ENCODE measurements around the gene NFASC. TPM values are rescaled to one million over a fixed set of nuclear protein-coding genes. Genes with fewer than 3 reads are reported as not detected.

The NFASC gene
- total and polyA plus RNA-seq, 9 of the 15 experiments (the other 6 are each of a cell fraction or from before 2014, with no cell fraction given), result 0.03 to 0.16 (median 0.06) TPM; not detected in 6

DNA sequence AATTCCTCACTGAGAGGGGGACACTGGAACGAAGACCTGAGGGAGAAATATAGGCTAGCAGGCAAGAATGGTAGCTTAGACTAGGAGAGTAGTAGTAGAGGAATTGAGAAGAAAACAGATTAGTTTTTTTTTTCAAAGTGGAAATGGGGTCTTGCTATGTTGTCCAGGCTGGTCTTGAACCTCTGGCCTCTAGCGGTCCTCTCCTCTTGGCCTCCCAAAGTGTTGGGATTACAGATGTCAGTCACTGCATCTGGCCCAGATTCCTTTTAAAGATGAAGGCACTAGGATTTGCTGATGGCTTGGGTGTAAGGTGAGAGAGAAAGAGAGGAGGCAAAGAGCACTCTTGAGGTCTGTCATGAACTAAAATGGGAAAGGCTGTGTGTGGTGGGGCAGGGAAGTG, 30.1 kb downstream of the NFASC start:
- no peak overlapping the region for H3K4me2 ChIP-seq (ENCODE audit: insufficient read depth, low read length)
- intact Hi-C loops (cut with micrococcal nuclease), result no loop called here
- H3K27me3 ChIP-seq (ENCODE audit: control insufficient read depth in 2 of 2, insufficient read depth in 2 of 2, low read length in 2 of 2), result peaks cover 35 to 45% of the 10 kb centered on the region in 2 experiments
- TF ChIP-seq ZFP30 (CRISPR knock-in tag; IDR thresholded peaks at IDR 0.05; ENCODE audit: borderline replicate concordance), result no peak
- TF ChIP-seq ZNF121 (CRISPR knock-in tag; conservative IDR thresholded peaks at IDR 0.05), result peak; percentile 85
- no peak overlapping the region for H2AFZ ChIP-seq (ENCODE audit: low read depth, low read length)
- H3K4me1 ChIP-seq (replicated peaks in 1 of 2; ENCODE audit: control insufficient read depth in 2 of 2, insufficient read depth in 2 of 2, low read length in 2 of 2), result no peaks in the 10 kb centered on the region
- no peaks in the 10 kb centered on the region for H3K9me3 ChIP-seq (replicated peaks; ENCODE audit: control insufficient read depth, insufficient read depth, low read depth, low read length)
- in situ Hi-C loops (cut with MboI), result no loop called here
- FAIRE-seq (no peak), DNase-seq (ENCODE audit: extremely low read depth in 1 of 4, low spot score in 3 of 4) (no peak), ATAC-seq (no peak)
- no peak overlapping the region for H3K27ac ChIP-seq (ENCODE audit: extremely low read depth, low read depth, low read length)
- no peaks in the 10 kb centered on the region for H3K9me1 ChIP-seq (ENCODE audit: control insufficient read depth, insufficient read depth, low read length)
- H3K79me2 ChIP-seq (ENCODE audit: control insufficient read depth, insufficient read depth, low read length), result no peaks in the 10 kb centered on the region
- 0% methylated on average over 2 of the region's 2 CpGs for WGBS (ENCODE audit: insufficient coverage, low coverage, missing lambda C conversion rate)
- ChIA-PET POLR2A (interaction anchor here (0.7 to 0.9 kb wide), 2 partner anchors 10 to 72 kb away, joined by 3 to 4 read pairs; no protein-coding TSS in a partner anchor), CTCF (ENCODE audit: low intra/inter-chr PET ratio) (no interaction called here)
- H3K36me3 ChIP-seq (ENCODE audit: control insufficient read depth, insufficient read depth, low read length), result no peaks in the 10 kb centered on the region
- H3K4me3 ChIP-seq, result no peak overlapping the region
- no peaks in the 10 kb centered on the region for H4K20me1 ChIP-seq (replicated peaks; ENCODE audit: control insufficient read depth, insufficient read depth, low read length)
- no peak overlapping the region for H3K9ac ChIP-seq (ENCODE audit: insufficient read depth in 1 of 2, low read depth in 2 of 2, low read length in 2 of 2)
- no TSS peak for BruUV-seq (replicated peaks)

DNA sequence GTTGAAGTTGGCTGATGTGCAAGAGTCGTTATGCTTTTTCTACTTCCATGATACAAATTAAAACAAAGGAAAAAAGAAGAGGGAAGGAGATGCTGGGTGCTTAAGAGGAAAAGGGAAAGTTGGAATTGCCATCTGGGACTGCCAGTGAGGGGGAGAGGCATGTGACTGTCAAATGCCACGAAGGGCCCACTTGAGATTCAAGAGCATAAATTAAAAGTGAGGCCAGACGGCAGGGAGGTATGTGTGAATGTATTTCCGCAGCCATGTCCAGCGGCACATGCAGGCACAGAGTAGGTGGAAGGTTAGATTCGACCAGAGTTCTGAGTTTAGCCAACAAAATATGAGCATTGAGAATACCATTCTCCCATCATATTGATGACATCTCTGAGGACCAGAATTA, 32.0 kb downstream of the NFASC start:
- BruUV-seq (replicated peaks), result no TSS peak
- Histone ChIP-seq H3K27ac (ENCODE audit: extremely low read depth, low read depth, low read length) (no peak overlapping the region), H3K9ac (ENCODE audit: insufficient read depth in 1 of 2, low read depth in 2 of 2, low read length in 2 of 2) (no peak overlapping the region), H3K9me3 (replicated peaks; ENCODE audit: control insufficient read depth, insufficient read depth, low read depth, low read length) (no peaks in the 10 kb centered on the region), H3K4me1 (replicated peaks in 1 of 2; ENCODE audit: control insufficient read depth in 2 of 2, insufficient read depth in 2 of 2, low read length in 2 of 2) (no peaks in the 10 kb centered on the region), H3K4me2 (ENCODE audit: insufficient read depth, low read length) (no peak overlapping the region), H3K4me3 (no peak overlapping the region), H3K9me1 (ENCODE audit: control insufficient read depth, insufficient read depth, low read length) (no peaks in the 10 kb centered on the region), H3K79me2 (ENCODE audit: control insufficient read depth, insufficient read depth, low read length) (no peaks in the 10 kb centered on the region), H4K20me1 (replicated peaks; ENCODE audit: control insufficient read depth, insufficient read depth, low read length) (no peaks in the 10 kb centered on the region), H3K36me3 (ENCODE audit: control insufficient read depth, insufficient read depth, low read length) (no peaks in the 10 kb centered on the region), H2AFZ (ENCODE audit: low read depth, low read length) (no peak overlapping the region), H3K27me3 (ENCODE audit: control insufficient read depth in 2 of 2, insufficient read depth in 2 of 2, low read length in 2 of 2) (peaks cover 28 to 33% of the 10 kb centered on the region in 2 experiments)
- FAIRE-seq, result no peak
- CTCF ChIA-PET (ENCODE audit: low intra/inter-chr PET ratio), result no interaction called here
- WGBS (ENCODE audit: insufficient coverage, low coverage, missing lambda C conversion rate), result 1% methylated on average over 6 of the region's 6 CpGs
- no peak for DNase-seq (ENCODE audit: extremely low read depth in 1 of 4, low spot score in 3 of 4)
- intact Hi-C loops (cut with micrococcal nuclease), result no loop called here
- POLR2A ChIA-PET, result no interaction called here
- TF ChIP-seq BRCA1 (IDR thresholded peaks at IDR 0.05) (no peak), BRCA1 (CRISPR knock-in tag; IDR thresholded peaks at IDR 0.05) (no peak), CAMTA2 (CRISPR knock-in tag; conservative IDR thresholded peaks at IDR 0.05) (no peak), PCBP1 (IDR thresholded peaks at IDR 0.05; ENCODE audit: low read depth, low read length, poor library complexity, severe bottlenecking) (no peak), PPARD (CRISPR knock-in tag; IDR thresholded peaks at IDR 0.05) (no peak)
- TF ChIP-seq, protein P1, sequence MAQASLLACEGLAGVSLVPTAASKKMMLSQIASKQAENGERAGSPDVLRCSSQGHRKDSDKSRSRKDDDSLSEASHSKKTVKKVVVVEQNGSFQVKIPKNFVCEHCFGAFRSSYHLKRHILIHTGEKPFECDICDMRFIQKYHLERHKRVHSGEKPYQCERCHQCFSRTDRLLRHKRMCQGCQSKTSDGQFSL (CRISPR knock-in tag; IDR thresholded peaks at IDR 0.05), result no peak
- TF ChIP-seq, protein P1 (tag; IDR thresholded peaks at IDR 0.05), result no peak
- in situ Hi-C loops (cut with MboI), result no loop called here
- ATAC-seq, result no peak

Measured in K562 (cell line).